ENCODE measurements around the gene HPSE2. TPM values are rescaled to one million over a fixed set of nuclear protein-coding genes. Genes with fewer than 3 reads are reported as not detected.
"Not testable (repeated sequence)": the region's sequence is repeated elsewhere in the genome, so short reads cannot be mapped to it uniquely, and the experiment has no call there.

Gene HPSE2
- total RNA-seq, 1 donor from 2014 or later: 10.6 TPM

DNA sequence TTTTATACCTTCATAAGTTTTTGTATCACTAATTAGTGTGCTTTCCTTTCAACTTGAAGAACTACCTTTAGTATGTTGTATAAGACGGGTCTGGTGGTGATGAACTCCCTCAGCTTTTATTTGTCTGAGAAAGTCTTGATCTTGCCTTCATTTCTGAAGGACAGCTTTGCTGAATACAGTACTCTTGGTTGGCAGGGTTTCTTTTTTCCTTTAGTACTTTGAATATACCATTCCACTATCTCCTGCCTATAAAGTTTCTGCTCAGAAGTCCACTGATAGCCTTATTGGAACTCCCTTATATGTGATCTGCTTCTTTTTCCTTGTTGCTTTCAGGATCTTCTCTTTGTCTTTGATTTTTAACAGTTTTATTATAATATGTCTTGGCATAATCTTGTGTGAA is 230.9 kb downstream of the HPSE2 start:
- intact Hi-C loops (cut with DNase I): no loop called here
- no peak overlapping the region for H3K4me3 ChIP-seq
- no peak for TF ChIP-seq POLR2AphosphoS5 (IDR thresholded peaks at IDR 0.05; ENCODE audit: insufficient read depth in 1 of 2, low read depth in 1 of 2)
- no peak for TF ChIP-seq CTCF (IDR thresholded peaks at IDR 0.05)
- TF ChIP-seq POLR2A (IDR thresholded peaks at IDR 0.05): no peak

DNA sequence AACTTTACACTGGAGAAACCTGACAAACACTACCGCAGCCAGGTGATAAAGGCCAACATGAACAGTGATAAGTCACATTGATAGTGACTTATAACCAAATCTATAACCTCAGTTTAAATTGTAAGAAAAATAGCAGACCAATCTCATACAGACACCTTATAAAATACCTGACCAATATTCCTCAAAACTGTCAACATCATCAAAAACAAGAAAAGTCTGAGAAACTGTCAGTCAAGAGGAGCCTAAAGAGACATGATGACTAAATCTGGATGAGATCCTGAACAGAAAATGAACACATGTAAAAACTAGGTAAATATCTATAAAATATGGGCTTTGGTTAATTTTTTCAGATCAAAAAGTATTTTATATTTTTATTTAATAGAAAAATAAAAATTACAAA is 233.3 kb downstream of the HPSE2 start:
- no peak overlapping the region for H3K4me3 ChIP-seq
- DNase-seq (ENCODE audit: extremely low spot score in 2 of 2): no peak
- no peaks in the 10 kb centered on the region for H3K27me3 ChIP-seq
- intact Hi-C loops (cut with DNase I): no loop called here
- peaks cover 10% of the 10 kb centered on the region for H3K4me1 ChIP-seq
- no peaks in the 10 kb centered on the region for H3K9me3 ChIP-seq
- no peaks in the 10 kb centered on the region for H3K36me3 ChIP-seq
- TF ChIP-seq POLR2AphosphoS5 (IDR thresholded peaks at IDR 0.05; ENCODE audit: insufficient read depth in 1 of 2, low read depth in 1 of 2): no peak
- no peak for TF ChIP-seq POLR2A (IDR thresholded peaks at IDR 0.05)
- no peak for TF ChIP-seq CTCF (IDR thresholded peaks at IDR 0.05)
- H3K27ac ChIP-seq: no peak overlapping the region

More for the DNA sequence above, 230.9 kb downstream of the HPSE2 start:
- Histone ChIP-seq H3K36me3 (no peaks in the 10 kb centered on the region), H3K27me3 (no peaks in the 10 kb centered on the region), H3K4me1 (peaks cover 15% of the 10 kb centered on the region), H3K9me3 (no peaks in the 10 kb centered on the region), H3K27ac (no peak overlapping the region)
- no peak for DNase-seq (ENCODE audit: extremely low spot score in 2 of 2)

DNA sequence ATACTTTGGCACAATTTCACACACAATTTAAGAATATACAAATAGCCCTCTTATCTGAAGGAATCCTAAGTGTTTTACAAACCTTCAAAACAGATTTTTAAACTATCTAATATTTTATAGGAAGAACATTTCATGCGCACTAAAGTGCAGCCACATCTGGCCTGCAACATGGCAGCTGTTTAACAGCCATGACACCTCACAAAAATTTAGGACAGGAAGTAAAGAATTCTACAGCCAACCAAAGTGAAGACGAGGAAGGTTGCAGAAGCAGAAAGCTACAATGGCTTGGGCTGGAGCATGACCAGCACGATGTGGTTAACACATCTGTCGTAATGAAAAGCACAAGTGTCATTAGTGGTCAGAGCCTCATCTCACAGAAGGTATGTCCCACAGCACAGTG is 238.1 kb downstream of the HPSE2 start:
- intact Hi-C loops (cut with DNase I): no loop called here
- DNase-seq (ENCODE audit: extremely low spot score in 2 of 2): no peak
- TF ChIP-seq POLR2AphosphoS5 (IDR thresholded peaks at IDR 0.05; ENCODE audit: insufficient read depth in 1 of 2, low read depth in 1 of 2): no peak
- no peak for TF ChIP-seq CTCF (IDR thresholded peaks at IDR 0.05)
- TF ChIP-seq POLR2A (IDR thresholded peaks at IDR 0.05): no peak
- no peaks in the 10 kb centered on the region for H3K9me3 ChIP-seq
- no peak overlapping the region for H3K27ac ChIP-seq
- no peak overlapping the region for H3K4me3 ChIP-seq
- no peaks in the 10 kb centered on the region for H3K4me1 ChIP-seq
- H3K27me3 ChIP-seq: no peaks in the 10 kb centered on the region
- H3K36me3 ChIP-seq: no peaks in the 10 kb centered on the region

- Histone ChIP-seq H3K27me3 (no peaks in the 10 kb centered on the region), H3K4me1 (no peaks in the 10 kb centered on the region), H3K4me3 (no peak overlapping the region), H3K9me3 (no peaks in the 10 kb centered on the region), H3K36me3 (no peaks in the 10 kb centered on the region), H3K27ac (no peak overlapping the region)
- no peak for DNase-seq (ENCODE audit: extremely low spot score in 2 of 2)
- intact Hi-C loops (cut with DNase I): no loop called here
- TF ChIP-seq CTCF (IDR thresholded peaks at IDR 0.05) (no peak), POLR2AphosphoS5 (IDR thresholded peaks at IDR 0.05; ENCODE audit: insufficient read depth in 1 of 2, low read depth in 1 of 2) (no peak), POLR2A (IDR thresholded peaks at IDR 0.05) (no peak)
These were observed 241.6 kb downstream of the HPSE2 start for GRCh38 chr10:98994030-98994429.

DNA sequence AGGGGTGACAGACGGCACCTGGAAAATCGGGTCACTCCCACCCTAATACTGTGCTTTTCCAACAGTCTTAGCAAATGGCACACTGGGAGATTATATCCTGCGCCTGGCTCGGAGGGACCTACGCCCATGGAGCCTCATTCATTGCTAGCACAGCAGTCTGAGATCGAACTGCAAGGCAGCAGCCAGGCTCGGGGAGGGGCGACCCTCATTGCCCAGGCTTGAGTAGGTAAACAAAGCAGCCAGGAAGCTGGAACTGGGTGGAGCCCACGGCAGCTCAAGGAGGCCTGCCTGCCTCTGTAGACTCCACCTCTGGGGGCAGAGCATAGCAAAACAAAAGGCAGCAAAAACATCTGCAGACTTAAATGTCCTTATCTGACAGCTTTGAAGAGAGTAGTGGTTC is 251.9 kb downstream of the HPSE2 start:
- H3K4me1 ChIP-seq; H3K36me3 ChIP-seq; intact Hi-C loops (cut with DNase I); H3K27me3 ChIP-seq; DNase-seq (ENCODE audit: extremely low spot score in 2 of 2); H3K9me3 ChIP-seq; H3K27ac ChIP-seq; H3K4me3 ChIP-seq: not testable (repeated sequence)

DNA sequence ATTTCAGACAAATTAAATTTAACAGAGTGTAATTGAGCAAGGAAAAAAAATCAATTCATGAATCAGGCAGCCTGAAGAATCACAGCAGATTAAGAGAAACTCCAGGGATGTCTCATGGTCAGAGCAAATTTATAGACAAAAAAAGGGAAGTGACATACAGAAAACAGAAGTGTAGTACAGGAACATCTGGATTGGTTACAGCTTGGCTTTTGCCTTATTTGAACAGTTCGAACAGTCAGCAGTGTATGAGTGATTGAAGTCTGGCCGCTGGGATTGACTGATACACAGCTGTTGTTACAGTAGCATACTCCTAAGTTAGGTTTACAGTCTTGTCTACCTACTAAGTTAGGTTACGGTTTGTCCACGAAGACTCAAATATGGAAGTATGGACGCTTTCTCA is 255.3 kb downstream of the HPSE2 start:
- intact Hi-C loops (cut with DNase I): no loop called here
- Histone ChIP-seq H3K27me3 (no peaks in the 10 kb centered on the region), H3K9me3 (no peaks in the 10 kb centered on the region), H3K4me3 (no peak overlapping the region), H3K27ac (no peak overlapping the region), H3K36me3 (no peaks in the 10 kb centered on the region), H3K4me1 (no peaks in the 10 kb centered on the region)
- DNase-seq (ENCODE audit: extremely low spot score in 2 of 2): no peak
- TF ChIP-seq POLR2A (IDR thresholded peaks at IDR 0.05) (no peak), POLR2AphosphoS5 (IDR thresholded peaks at IDR 0.05; ENCODE audit: insufficient read depth in 1 of 2, low read depth in 1 of 2) (no peak), CTCF (IDR thresholded peaks at IDR 0.05) (no peak)

Data from vagina (tissue), 2 donors.